NCI-H345 (cell line): ENCODE data around the gene RAB3GAP1.
"Not testable (repeated sequence)": the region's sequence is repeated elsewhere in the genome, so short reads cannot be mapped to it uniquely, and the experiment has no call there.

Experiments used
- DNase-seq: peaks from one replicate; lab custom pipeline; 2025; lab: John Stamatoyannopoulos, UW

Gene RAB3GAP1

GRCh38 chr2:135052042-135052876 is at the start of gene RAB3GAP1:
TSS of gene RAB3GAP1 (plus strand) at chr2:135052292. CDS start at chr2:135052308, 16 bp downstream.
- peak; percentile 79 for DNase-seq

DNA sequence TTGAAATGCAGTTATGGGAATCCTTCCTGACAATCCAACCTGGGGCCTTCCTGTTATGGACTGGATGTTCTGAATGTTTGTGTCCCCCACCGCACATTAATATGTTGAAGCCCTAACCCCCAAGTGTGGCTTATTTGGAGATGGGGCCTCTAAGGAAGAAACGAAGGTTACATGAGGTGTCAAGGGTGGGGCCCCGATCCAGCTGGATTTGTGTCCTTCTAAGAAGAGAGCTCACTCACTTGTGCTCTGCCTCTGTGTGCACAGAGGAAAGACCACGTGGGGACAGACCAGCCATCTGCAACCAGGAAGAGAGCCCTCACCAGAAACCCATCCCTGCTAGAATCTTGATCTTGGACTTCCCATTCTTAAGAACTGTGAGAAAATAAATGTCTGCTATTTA is 49.3 kb upstream of the RAB3GAP1 start:
- DNase-seq, result no peak

DNA sequence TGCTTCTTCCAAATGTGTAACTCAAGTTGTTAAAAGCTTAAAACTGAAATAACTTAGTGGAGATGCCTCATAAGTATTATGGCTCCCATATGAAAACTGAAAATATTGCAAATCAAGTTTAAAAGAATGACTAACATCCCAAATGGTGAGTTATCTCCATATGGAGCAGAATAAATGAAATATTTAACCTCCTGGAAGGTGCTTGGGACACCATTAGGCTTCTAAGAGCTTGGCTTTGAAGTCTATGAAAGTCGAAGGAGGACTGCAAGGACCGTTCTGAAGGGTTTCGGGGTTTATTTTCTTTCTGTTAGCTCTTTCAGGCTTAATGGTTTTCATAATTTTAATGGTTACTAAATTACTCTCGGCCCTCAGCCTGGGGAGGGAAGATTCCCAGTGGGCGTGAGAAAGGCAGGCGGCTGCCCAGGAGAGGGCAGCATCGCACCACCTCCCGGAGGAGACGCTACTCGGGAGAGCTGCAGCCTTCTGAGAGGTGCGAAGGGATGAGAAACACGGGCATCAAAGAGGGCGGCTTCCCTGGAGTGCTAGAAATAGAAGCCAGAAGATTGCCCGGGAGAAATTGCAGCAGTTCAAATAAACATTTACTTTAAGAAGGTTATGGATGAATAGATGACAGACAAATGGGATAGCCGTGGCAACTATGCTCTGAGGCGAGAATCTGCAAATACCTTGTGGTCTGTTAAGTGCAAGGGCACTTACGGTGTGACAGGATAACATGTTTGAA is 47.9 kb upstream of the RAB3GAP1 start:
- peak; percentile 82 for DNase-seq

DNA sequence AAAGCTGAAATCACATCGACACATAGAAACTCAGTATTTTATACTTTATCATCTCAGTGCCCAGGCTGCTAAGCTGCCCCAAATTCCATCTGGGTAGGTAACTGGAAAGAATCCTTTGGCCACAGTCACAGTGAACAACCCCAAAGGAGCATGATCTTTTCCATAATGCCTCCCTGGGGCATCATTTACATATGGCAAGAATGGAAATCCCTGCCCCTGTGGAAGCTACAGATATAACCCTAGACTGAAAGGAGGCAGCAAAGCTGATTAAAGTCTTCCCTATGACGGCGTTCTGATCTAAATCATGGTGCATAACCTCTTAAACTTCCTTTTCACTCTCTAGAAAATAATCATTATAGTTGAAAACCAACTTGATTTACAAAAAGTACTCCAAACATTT is 46.3 kb upstream of the RAB3GAP1 start:
- DNase-seq, result no peak

DNA sequence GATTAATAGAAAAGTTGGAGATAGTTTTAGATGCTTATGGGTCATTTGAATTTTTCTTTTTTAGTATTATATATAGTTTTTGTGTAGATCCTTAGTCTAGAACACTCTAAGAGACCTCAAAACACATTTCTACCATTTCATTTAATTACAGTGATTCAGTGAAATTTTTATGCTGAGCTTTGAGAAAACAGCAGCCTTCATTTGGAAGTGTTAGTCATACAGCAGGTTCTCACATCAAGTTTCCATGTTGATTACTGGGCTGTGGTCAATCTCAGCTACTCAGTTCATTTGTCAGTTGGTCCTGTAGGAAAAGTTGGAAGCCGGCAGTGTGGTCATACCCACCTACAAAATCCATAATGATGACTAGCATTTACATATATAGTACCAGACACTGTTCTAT is 42.8 kb upstream of the RAB3GAP1 start:
- DNase-seq, result no peak

- no peak for DNase-seq
Observed at GRCh38 chr2:135010200-135010942, 41.7 kb upstream of the RAB3GAP1 start.

- no peak for DNase-seq
Observed at GRCh38 chr2:135011633-135012032, 40.5 kb upstream of the RAB3GAP1 start.

DNA sequence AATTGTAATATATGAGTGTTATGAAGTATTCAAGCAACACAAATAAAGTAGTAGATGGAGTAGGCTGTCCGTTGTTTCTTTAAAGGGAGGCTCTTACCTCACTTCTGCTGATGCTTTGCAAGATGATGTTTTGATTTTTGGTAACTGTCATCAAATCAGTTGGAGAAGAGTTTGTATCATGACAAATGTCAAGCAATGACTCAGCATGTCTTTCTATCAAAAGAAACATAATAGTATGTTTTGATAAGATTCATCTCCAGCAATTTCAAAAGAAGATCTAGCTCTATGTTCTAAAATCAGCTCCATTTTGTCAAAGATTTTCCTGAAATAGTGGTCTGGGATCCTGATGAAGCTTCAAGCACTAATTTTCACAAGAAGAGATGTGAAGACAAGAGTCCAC is 30.5 kb upstream of the RAB3GAP1 start:
- no peak for DNase-seq

- DNase-seq, result no peak
Observed at GRCh38 chr2:135022952-135023880, 28.9 kb upstream of the RAB3GAP1 start.

DNA sequence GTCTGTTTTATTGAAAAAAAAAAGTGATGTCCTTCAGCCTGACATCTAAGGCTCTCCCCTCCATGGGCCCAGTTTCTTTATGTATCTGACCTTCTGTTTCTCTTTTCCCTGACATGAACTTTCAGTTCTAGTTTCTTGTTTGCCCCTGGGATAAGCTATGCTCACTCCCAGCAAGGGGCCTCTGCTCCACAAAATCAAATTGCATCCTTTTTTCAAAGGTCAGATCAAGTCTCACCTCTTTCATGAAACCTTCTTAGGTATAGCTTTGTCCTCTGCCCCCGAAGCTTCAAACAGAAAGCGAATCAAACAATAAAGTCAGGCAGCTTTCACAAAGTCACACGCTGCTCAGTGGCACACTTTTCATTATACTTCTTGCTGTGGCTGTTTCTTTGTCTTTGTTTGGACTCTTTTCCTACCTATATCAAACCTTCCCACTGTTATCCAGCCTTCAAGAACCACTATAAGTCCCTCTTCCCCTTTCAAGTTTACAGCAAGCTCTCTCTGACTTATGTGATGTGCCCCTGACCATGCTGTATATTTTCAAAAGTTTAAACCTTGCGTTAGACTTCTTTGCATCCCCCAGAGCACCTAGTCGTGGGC is 28.1 kb upstream of the RAB3GAP1 start:
- no peak for DNase-seq

GRCh38 chr2:135029481-135030134 is 22.5 kb upstream of the RAB3GAP1 start:
- DNase-seq, result no peak

DNA sequence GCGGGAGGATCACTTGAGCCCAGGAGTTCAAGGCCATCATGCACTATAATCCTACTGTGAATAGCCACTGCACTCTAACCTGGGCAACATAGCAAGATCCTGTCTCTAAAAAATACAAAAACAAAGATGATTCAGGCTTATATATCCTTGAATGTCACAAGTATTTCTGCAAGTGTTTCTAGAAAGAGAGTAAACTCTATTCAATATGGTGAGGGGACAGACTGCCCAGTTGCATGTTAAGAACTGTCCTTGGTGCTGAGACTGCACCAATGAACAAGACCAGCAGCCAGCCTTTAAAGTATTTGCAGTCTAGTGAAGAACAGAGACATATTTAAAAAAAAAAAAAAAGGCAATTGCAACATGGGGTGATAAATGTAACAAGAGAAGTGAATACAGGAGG is 21.3 kb upstream of the RAB3GAP1 start:
- no peak for DNase-seq

DNA sequence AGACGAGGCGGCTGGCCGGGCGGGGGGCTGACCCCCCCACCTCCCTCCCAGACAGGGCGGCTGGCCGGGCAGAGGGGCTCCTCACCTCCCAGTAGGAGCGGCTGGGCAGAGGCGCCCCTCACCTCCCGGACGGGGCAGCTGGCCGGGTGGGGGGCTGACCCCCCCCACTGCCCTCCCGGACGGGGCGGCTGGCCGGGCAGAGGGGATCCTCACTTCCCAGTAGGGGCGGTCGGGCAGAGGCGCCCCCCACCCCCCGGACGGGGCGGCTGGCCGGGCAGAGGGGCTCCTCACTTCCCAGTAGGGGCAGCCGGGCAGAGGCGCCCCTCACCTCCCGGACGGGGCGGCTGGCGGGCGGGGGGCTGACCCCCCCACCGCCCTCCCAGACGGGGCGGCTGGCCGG is 18.9 kb upstream of the RAB3GAP1 start:
- DNase-seq, result not testable (repeated sequence)

DNA sequence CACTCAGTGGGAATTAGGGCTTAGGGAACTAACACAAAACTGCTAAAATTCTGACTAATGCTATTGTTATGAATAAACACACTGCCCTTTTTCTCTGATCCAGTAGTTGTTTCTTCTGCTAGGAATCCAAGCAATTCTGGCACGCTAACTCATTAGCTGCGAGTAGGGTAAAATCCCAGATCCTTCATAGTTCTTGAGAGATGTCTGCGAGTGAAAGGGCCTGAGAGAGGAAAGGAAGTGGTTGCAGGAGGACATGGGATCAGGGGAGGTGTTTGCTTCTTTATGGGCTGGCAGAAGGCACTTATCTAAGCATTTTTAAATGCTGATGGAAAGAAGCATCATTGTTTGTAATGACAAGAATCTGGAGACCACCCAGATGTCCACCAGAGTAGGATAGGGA is 14.3 kb upstream of the RAB3GAP1 start:
- DNase-seq, result no peak

DNA sequence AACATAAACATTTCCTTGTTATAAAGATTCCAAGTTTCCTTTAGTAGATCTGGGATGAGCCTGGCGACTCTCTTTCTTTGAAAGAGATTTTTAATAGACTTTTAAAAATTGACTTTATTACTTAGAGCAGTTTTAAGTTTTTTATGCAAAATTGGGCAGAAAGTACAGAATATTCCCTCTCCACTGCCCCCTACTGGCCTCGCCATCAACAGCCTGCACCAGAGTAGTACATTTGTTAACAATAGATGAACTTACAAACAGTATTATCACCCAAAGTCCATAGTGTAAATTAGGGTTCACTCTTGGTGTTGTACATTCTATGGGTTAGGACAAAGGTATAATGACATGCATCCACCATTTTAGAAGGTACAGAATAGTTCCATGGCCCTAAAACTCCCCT is 8.7 kb upstream of the RAB3GAP1 start:
- DNase-seq, result no peak

- peak; percentile 2 for DNase-seq
Observed at GRCh38 chr2:135047300-135047699, 4.8 kb upstream of the RAB3GAP1 start, which contains the start of gene MAP3K19. TSS of gene MAP3K19 (minus strand) at chr2:135047447. CDS start at chr2:135024647, 22,800 bp downstream.

GRCh38 chr2:135048122-135048521 is 4.0 kb upstream of the RAB3GAP1 start:
- DNase-seq, result no peak

GRCh38 chr2:135050132-135050531 is 2.0 kb upstream of the RAB3GAP1 start:
- no peak for DNase-seq

DNA sequence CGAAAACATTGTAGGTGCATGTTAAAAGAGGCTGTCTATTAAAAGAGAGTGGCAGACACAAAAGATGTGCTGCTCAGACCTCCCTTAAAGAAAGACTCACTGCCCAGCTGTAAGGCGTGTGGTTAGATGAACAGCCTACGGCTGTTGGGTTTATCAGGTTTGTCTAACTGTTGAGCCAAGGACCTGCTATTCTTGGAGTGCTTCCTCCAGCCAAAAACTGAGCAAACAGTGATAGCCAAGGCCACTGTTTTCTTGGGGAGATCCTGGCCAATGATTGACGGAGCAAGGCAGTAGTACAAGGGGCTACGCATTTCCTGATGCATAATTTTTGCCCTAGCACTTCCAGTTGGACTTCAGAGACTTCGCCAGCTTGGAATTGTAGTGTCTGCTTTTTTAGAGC is 1.4 kb upstream of the RAB3GAP1 start:
- no peak for DNase-seq

GRCh38 chr2:135052997-135053474 is 944 bp downstream of the RAB3GAP1 start:
- DNase-seq, result no peak
